GM21390 (cell line): Measurements from ENCODE around the gene GALNT9.

Source experiments
- ATAC-seq: cut with Tn5 transposase; IDR thresholded peaks from one replicate; pipeline ENCODE4 v1.9.1; 2021; ENCODE audit not compliant: unreplicated experiment

GALNT9 gene

DNA sequence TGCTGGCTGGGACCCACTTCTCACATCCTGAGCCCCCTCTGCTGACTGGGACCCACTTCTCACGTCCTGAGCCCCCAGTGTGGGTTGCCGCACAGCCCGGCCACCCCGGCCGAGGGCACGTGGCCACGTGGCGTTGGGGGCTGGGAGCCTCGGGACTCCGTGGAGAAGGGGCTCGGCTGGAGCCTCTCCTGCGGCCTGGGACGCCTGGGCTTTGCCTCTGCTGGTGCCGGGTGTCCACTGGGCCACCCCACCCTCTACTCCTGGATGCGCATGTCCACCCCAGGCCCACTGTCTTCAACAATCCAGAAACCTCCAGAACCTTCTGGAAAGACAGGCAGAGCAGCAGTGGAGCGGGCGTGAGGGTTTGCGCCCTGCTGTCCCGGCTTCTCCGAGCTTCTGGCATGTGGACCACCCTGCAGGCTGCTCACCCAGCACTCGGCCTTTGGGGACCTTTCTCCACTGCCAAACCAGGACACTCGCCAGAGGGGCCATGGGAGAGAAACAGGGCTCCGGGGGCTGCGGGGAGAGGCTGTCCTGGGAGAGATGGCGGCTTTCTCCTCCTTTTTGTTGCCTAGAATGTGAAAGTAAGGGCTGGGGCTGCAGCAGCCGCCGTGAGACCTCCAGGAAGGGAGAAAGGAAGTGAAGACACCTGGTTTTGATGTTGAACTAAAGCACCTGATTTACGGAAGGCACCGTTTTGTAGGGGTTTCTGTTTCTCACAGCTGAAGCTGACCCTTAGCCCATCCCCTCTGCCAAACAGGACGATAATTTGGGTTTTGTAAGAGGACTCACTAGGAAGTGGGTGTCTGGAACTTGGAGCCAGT lies 155.2 kb downstream of the GALNT9 start:
- no peak for ATAC-seq

DNA sequence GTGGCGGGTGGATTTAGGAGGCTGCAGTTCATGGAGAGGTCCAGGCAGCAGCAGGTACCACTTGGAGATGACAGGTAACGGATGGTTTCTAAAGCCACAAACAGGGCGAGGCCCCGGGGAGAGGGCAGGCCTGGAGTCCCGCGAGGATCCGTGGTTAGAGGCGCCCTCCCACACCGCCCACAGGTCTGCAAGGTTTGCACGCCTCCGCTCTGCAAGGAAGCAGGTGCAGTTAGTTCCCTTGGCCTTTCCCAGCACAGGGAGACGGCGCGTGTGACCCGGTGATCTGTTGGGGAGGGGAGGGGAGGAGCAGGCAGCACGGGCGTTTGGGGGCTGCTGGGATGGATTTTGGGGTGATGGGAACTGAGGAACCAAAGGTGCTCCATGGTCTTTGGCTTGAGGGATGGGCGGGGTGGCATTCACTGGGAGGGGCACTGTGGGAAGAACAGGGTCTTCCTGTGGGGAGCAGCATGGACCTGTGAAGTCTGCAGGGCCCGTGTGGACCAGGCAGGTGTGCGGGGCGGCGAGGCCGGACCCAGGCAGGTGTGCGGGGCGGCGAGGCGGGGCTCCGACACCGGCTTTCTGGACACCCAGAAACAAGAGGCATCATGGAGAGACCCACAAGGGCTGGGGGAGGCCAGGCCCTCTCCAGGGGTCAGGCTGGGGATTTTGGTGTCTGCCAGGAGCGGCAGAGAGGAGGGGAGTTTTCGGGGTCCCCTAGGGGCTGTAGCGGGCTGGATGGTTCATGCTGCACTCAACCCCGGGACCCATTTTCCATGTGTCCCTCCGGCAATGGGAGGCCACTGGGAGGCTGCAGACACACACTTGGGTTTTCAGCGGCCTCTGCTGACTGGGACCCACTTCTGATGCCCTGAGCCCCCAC lies 156.0 kb downstream of the GALNT9 start:
- no peak for ATAC-seq

DNA sequence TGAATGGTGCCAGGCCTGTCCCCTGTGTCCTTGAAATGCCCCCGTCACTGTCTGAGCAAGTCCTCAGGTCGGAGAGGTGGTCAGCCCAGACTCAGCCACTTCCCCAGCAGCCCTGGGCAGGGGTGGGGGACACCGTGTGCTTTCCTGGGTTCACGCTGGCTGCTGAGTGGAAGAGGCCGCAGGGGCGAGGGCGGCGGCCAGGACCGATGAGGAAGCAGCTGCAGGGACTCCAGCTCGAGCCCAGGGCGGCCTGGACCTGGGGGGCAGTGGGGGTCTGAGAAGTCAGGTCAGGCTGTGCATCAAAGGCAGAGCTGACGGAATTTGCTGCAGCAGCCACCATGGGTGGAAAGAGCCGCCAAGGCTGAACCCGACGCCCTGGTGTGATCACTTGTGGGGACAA lies 156.8 kb downstream of the GALNT9 start:
- no peak for ATAC-seq

DNA sequence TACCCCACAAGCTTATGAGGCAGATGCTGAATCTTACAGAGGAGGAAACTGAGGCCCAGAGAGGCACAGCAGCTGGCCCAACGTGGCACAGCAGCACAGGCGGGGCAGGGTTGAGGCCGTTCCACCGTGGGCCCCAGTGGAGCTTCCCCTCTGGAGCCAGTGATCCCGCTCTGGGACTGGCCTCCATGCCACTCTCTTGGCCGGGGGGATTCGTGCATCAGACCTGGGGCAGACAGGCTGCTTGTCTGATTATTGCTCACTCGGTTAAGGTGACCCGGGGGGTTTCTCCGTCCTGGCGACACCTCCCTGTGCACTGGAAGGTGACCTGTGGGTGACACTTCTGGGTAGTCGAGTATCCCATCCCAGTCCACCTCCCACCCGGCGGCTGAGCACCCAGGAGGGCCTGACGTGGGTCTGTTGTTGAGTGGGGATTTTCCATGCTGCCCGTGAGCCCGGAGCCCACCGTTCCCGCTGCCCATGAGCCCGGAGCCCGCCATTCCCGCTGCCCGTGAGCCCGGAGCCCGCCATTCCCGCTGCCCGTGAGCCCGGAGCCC lies 157.3 kb downstream of the GALNT9 start:
- no peak for ATAC-seq

DNA sequence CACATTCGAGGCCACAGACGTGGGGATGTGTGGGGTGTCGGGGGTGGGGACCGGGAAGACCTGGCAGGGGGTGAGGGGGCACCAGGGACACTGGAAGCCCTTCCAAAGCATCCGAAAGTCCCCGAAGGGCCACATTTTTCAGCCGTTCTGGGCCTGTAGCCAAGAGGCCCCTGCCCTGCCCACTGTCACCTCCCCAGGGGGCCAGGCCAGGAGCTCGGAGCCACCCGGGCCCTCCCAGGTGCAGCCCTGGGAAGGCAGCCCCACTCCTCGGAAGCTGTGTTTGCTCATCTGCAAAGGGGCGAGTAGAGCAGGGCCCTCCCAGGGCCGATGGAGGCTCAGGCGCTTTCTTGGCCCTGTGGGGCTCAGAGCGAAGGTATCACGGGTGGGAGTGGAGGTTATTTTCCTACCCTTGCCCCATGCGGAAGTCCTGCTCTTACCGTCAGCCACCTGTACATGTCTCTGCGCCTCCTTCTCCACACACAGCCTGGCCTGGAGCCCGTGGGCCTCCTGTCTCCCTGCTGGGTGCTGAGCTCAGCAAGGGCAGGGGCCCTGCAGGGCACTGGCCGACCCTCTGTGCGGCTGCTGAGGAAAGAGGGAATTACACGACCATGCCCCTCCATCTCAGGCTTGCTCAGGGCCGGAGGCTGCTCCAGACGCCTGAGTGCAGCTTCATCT lies 158.0 kb downstream of the GALNT9 start:
- ATAC-seq, result no peak

DNA sequence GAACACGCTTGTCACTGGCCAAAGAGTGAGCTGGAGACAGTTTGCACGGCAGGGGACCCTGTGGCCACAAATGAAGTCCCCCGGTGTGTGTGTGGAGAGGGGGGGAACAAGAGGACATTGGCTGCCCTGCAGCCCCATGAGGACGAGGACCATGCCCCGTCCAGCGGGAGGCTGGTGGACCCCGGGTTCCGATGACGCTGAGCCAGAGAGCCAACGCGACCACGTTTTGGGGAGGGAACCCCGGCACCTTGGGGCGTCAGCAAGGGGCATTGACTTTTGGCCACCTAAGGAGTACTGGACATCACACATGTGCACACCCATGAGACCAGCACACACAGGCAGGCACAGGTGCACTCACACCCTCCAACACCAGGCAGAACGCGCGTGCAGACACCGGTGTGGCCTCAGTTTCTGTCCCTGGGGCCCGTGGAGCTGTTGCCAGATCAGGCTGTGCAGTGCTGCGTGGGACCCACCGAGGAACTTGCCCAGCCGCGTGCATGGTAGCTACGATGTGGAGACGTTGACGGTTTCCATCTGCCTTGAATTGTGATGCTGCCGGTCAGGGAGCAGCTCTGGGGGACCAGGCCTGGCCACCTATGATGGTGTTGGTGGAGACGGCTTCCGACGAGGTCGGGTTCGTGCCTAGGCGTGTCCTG lies 158.6 kb downstream of the GALNT9 start:
- ATAC-seq, result no peak

DNA sequence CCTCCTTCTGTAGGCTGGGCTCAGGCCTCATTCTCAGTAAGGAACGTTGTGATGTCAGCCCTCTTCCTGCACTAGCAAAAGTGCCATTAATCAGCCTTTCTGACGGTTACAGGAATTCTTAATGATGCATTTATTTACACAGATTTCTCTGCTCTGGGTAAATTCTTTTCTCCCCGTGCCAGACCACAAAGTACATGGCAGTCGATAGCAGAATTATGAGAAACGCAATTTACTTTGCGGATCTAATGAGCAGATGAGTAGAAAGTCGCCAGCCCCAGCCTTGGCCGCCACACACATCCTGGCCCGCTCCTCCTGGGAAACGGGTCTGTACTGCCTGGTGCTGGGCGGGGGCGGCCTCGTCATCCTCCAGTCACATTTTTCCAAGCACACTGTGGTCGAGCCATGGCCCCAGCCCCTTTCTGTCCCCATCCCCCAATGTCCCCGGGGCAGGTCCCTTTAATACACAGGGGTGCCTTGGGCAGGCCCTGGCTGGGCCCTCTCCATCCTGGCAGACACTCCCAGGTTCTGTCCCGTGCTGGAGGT lies 159.2 kb downstream of the GALNT9 start:
- ATAC-seq, result no peak

DNA sequence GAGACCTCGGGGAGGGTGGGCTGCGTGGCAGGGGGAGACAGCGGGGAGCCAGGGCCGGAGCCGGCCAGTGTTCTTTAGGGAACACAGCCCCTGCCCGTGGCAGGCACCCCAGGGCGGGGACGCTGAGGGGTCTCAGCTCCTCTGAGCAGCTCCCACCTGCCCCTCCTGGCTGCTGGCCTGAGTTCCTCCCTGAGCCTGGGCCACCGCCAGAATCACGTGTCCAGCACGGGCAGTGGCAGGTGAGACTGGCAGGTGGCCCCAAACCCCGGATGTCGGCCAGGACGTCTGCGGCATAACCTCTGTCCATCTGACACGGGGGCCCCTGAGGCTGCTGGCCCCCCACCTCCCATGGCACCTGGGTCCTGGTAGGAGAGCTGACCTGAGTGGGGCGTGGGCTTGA lies 160.0 kb downstream of the GALNT9 start:
- no peak for ATAC-seq

DNA sequence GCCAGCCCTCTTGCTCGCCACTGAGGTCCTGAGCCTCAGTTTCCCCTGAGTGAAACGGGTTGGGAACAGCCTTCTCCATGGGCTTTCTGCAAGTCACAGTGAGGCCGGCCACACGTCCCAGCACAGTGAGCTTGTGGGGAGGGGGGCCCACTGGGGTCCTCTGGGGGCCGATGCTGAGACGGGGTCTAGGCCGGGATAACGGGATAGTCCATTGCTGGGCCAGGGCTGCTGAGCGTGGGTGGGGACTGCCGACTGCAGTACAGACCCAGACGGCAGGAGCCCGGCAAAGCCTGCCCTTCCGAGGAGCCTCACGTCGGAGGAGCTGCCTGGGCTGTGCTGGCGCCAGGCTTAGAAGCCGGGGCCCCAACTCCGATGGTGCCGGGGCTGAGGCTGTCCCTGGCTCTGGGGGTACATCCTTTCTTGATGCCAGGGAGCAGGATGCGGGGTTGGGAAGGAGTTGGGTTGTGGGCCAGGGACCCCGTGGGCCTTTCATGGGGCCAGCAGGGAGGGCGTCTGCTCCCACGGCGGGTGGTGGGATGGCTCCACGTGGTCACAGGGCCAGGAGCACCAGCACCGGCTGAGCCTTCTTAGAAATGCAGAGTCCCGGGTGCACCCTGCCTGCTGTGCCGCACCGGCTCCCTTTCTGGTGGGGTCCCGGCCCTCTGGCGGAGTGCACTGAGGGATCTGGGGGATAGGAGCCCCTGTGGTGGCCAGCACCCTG lies 160.9 kb downstream of the GALNT9 start:
- ATAC-seq, result no peak

DNA sequence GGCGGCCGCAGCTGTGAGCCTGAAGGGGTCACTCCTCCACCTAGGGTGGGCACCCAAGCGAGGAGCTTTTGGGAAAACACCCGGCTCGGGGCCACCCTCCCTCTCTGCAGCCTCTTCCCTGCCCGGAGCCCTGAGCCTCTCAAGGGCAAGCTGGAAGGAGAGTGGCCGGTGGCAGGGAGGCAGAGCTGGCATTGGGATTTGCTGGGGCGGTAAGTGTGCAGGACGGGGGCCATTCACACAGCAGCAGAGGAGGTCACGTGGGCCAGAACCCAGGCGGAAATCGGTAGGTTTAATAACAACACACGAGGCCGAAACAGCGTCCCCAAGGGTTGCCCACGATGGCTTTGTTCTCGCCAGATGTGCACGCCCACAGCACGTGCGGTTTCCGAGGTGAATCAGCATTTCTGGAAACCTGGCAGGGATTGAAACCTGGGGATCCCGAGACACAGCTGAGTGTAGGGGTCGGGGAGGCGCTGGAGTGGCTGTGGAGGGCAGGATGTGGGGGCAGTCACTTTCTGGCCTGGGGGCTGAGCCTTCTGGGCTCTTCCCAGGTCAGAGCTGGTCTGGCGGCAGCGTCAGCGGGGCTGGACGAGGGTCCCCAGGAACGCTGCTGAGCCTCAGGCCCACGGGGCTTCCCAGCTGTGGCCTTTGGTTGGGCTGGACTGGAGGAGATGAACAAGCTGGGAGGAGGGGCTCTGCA lies 161.6 kb downstream of the GALNT9 start:
- no peak for ATAC-seq

DNA sequence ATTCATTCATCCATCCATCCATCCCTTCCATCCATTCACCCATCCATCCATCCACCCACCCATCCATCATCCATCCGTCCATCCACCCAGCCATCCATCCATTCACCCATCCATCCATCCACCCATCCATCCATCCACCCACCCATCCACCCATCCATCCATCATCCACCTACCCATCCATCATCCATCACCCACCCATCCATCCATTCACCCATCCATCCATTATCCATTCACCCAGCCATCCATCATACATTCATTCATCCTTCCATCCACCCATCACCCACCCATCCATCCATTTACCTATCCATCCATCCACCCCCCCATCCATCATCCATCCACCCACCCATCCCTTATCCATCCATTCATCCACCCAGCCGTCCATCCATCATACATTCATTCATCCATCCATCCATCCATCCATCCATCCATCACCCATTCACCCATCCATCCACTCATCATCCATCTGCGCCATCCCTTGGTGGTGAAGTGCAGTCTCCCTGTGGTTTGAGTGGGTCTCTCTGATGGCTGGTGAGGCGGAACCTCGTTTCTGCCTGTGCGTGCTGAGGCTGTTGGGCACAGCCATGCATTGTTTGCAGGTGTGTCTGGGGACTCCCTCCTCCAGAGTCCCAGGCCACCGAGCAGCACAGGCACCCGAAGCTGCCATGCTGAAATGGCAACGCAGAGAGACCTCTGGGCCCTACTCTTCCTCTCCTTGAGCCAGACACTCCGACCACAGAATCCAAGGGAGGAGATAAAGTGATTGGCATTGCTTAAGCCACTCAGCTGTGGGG lies 162.4 kb downstream of the GALNT9 start:
- ATAC-seq, result no peak

DNA sequence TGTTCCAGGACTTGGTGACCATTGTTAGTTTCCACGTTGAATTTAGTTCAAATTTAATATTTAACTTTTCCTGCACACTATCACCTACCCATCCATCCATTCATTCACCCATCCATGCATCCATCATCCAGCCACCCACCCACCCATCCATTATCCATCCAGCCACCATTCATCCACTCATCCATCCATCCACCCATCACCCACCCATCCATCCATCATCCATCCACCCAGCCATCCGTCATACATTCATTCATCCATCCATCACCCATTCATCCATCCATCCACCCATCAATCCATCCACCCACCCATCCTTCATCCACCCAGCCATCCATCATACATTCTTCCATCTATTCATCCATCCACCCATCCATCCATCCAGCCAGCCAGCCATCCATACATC lies 163.3 kb downstream of the GALNT9 start:
- no peak for ATAC-seq

DNA sequence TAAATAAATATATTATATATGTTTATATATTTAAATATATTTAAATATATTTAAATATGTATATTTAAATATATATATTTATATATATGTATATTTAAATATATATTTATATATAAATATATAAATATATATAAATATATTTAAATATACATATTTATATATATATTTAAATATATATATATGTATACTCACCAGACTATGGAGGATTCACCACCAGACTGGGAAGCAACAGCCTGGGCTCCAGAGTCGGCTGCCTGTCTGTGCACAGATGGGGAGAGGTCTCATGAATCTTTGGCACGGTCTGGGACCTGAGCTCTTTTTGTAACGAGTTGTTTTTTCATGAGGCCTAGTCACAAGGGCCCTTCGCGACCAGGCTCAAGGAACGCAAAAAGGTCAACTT lies 163.8 kb downstream of the GALNT9 start:
- no peak for ATAC-seq

DNA sequence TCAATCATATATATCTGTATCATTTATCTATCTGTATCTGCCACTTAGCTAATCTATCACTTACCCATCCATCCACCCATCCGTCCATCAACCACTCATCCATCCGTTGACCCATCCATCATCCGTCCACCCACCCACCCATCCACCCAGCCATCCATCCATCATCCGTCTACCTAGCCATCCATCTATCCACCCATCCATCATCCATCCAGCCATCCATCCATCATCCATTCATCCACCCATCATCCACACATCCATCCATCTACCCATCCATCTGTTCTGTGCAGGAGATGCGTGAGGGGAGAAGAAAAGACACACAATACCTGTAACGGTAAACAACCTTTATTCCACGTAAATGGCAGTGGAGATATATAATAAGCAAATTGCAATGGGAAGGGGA lies 165.0 kb downstream of the GALNT9 start:
- no peak for ATAC-seq

DNA sequence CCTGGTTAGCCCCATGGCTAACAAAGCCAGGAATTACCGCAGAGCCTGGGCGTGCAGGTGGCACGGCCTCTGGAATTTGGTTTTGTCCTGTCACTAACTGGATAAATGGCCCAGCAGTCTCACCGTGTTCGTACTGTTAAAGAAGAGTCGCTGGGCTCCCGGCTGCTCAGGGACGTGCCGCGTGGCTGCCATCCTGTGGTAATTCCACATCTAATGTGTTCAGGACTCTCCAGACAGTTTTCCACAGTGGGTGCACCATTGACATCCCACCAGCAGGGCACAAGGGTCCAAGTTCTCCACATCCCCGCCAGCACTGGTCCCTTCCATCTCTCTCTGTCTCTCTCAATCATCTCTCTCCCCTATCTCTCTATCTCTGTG lies 165.5 kb downstream of the GALNT9 start:
- ATAC-seq, result no peak

DNA sequence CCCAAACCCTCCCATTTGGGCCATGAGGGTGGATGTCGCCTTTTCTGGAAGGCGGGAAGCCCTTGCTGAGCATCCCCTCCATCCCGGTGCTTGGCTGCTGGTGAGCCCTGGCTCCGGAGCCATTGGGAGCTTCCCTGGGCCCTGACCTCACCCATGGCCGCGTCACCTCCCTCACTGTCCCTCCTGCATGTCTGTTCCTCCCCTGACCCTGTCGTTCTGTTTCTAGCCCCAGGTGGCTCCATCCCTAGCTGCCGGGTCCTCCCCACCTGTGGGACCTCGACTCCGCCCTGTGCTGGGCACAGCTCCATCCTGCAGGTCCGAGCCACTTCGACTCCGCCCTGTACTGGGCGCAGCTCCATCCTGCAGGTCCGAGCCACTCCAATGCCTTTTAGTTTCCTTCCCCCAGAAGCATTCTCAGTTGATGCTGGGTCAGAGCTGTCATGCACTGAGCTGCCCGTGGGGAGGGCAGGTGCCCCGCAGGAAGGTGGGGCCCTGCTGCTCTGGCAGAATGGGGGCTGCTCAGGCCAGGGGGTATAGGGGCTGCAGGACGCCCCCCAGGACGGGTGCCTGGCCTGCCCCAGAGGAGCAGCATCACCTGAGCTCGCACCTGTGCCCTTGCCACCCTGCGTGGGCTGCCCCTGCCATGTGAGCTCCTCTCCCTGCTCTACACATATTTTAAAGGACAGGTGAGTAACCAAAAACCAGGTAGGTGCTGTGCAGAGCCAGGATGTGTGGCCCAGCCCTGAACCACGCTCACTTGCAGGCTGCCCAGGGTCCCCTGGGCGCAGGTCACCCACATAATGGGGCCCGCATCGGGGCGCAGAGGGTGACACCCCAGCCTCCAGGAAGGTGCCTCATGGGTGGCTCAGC lies 166.1 kb downstream of the GALNT9 start:
- no peak for ATAC-seq

DNA sequence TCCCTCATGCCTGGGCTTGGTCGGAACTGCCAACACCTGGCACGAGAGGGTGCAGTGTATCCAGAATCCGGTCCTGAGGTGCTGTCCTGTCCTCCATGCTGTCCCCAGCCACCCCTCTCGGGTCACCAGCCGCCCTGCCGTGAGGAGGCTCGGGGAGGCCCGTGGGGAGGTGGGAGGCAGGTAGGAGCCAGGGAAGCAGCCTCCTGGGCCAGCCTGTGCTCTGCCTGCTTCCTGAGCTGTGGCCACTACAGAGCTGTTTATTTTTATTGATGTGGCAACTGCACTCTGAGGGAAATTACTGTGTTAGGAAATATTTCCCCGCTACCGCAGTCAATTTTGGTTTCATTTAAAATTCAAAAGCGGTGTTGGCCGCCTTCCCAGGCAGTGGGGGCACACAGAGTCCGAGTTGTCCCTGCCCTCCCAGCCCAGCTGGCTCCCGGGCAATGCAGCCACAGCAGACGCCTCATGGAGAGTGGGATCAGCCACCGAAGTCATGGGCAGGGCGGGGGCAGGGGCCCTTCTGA lies 166.8 kb downstream of the GALNT9 start:
- no peak for ATAC-seq
